HepG2 (cell line): Measurements from ENCODE around the gene AKT2. TPM values are rescaled to one million over a fixed set of nuclear protein-coding genes. Genes with fewer than 3 reads are reported as not detected.
A peak's percentile ranks its signal among the peaks of the same experiment; 100 is the strongest.

Experiments
- ATAC-seq: fragments of 200-7000 bp; cut with Tn5 transposase; 3 replicates; pipeline ENCODE4 v1.9.1; 2020; ENCODE audit warnings: mild to moderate bottlenecking, moderate library complexity
- BruUV-seq: library from RNA; stranded (reverse); fragments of 400-500 nt; replicated peaks from 2 replicates; lab custom pipeline; 2021; lab: Mats Ljungman, UMichigan
- CTCF ChIA-PET: fragments of 300-600 bp; formaldehyde crosslinking; extraction: SDS; loops from one replicate; lab custom pipeline; 2021; ENCODE audit warnings: low total read pairs, inconsistent platforms, low intra/inter-chr PET ratio; lab: Yijun Ruan, JAX
- POLR2A ChIA-PET: fragments of 350-600 bp; sonication (Branson Sonifier 250); formaldehyde crosslinking; loops from one replicate; lab custom pipeline; 2020; ENCODE audit warnings: antibody characterized with exemption, inconsistent platforms; lab: Yijun Ruan, JAX
- DNase-seq: peaks from one replicate; pipeline ENCODE4 v3.0.0-alpha.2; 2015; ENCODE audit warnings: low spot score
- FAIRE-seq: peaks from 3 replicates; lab custom pipeline; 2011; peaks lifted over from hg19 to GRCh38; lab: Jason Lieb, UNC
- H2AFZ ChIP-seq: one replicate; pipeline ENCODE4 v1.6.1; 2011; ENCODE audit warnings: low read length, inconsistent platforms
- H3K27ac ChIP-seq: fragments of 300-600 bp; 3 replicates; pipeline ENCODE4 v1.8.0; 2011; ENCODE audit warnings: mixed run types, mild to moderate bottlenecking, mixed read lengths, low read length, inconsistent platforms; ENCODE audit not compliant: insufficient read depth; ENCODE audit errors: extremely low read length
- H3K27me3 ChIP-seq, 2 experiments: fragments of 200-600 bp in 1 of 2; 2 replicates in 1 of 2; 3 replicates in 1 of 2; pipeline versions ENCODE4 v1.6.0 to v1.8.0; 2011; ENCODE audit warnings: low read length in 2 of 2, mild to moderate bottlenecking in 2 of 2, moderate library complexity in 2 of 2, inconsistent platforms in 1 of 2; ENCODE audit not compliant: insufficient read depth in 2 of 2, control insufficient read depth in 1 of 2
- H3K36me3 ChIP-seq, 2 experiments: fragments of 200-600 bp in 1 of 2; replicated peaks in 1 of 2; 2 replicates in 1 of 2; 3 replicates in 1 of 2; pipeline versions ENCODE4 v1.5.1 to v1.8.0; 2011; ENCODE audit warnings: low read length in 2 of 2, inconsistent platforms in 1 of 2; ENCODE audit not compliant: insufficient read depth in 2 of 2, control insufficient read depth in 1 of 2
- H3K4me1 ChIP-seq: 2 replicates; pipeline ENCODE4 v1.5.1; 2012; ENCODE audit warnings: low read length, inconsistent platforms; ENCODE audit not compliant: insufficient read depth
- H3K4me2 ChIP-seq: 2 replicates; pipeline ENCODE4 v1.6.0; 2011; ENCODE audit warnings: low read depth, low read length, inconsistent platforms
- H3K4me3 ChIP-seq, 3 experiments: fragments of 200-600 bp in 1 of 3; sonication (generic), shearing (Covaris generic) in 1 of 3; replicated peaks in 1 of 3; 2 replicates each; pipeline ENCODE4 v1.5.1; 2011 to 2016; ENCODE audit warnings: low read length in 3 of 3, inconsistent platforms in 2 of 3, low read depth in 2 of 3, mild to moderate bottlenecking in 2 of 3, control low read depth in 1 of 3, mixed read lengths in 1 of 3; ENCODE audit not compliant: insufficient read depth in 1 of 3
- H3K79me2 ChIP-seq: one replicate; pipeline ENCODE4 v1.6.1; 2011; ENCODE audit warnings: low read length, inconsistent platforms; ENCODE audit not compliant: insufficient read depth
- H3K9ac ChIP-seq: 2 replicates; pipeline ENCODE4 v1.6.0; 2011; ENCODE audit warnings: mild to moderate bottlenecking, low read depth, low read length, inconsistent platforms; ENCODE audit not compliant: insufficient read depth
- H3K9me3 ChIP-seq: 2 replicates; pipeline ENCODE4 v1.5.1; 2012; ENCODE audit warnings: mild to moderate bottlenecking, low read length
- H4K20me1 ChIP-seq: 2 replicates; pipeline ENCODE4 v1.6.0; 2011; ENCODE audit warnings: inconsistent platforms, mild to moderate bottlenecking, low read length, moderate library complexity; ENCODE audit not compliant: insufficient read depth
- AKAP8 ChIP-seq: sonication (generic); formaldehyde crosslinking; IDR thresholded peaks from 2 replicates; pipeline ENCODE4 v1.5.1; 2020; ENCODE audit warnings: mild to moderate bottlenecking, missing genetic modification reagents
- CC2D1A ChIP-seq: sonication (generic); formaldehyde crosslinking; IDR thresholded peaks from 2 replicates; pipeline ENCODE4 v1.8.1; 2023; ENCODE audit warnings: mild to moderate bottlenecking, missing genetic modification reagents
- HOXD1 ChIP-seq: sonication (generic); formaldehyde crosslinking; IDR thresholded peaks from 2 replicates; pipeline ENCODE4 v1.5.0; 2020; ENCODE audit warnings: missing genetic modification reagents
- MAFG ChIP-seq: sonication (generic); formaldehyde crosslinking; IDR thresholded peaks from 2 replicates; pipeline ENCODE4 v1.5.1; 2020; ENCODE audit warnings: mild to moderate bottlenecking, missing genetic modification reagents
- NR0B2 ChIP-seq: sonication (generic); formaldehyde crosslinking; IDR thresholded peaks from 2 replicates; pipeline ENCODE4 v1.4.0; 2020; ENCODE audit warnings: mild to moderate bottlenecking, missing genetic modification reagents
- TCF12 ChIP-seq, 2 experiments: fragments of 450-650 bp in 1 of 2; sonication (generic) in 1 of 2; formaldehyde crosslinking in 1 of 2; IDR thresholded peaks; 2 replicates each; pipeline versions ENCODE4 v1.6.1 to v1.8.0; 2017 to 2022; ENCODE audit warnings: antibody characterized with exemption in 1 of 2, mild to moderate bottlenecking in 1 of 2, missing genetic modification reagents in 1 of 2, moderate library complexity in 1 of 2
- ZC3H4 ChIP-seq: sonication (generic); formaldehyde crosslinking; IDR thresholded peaks from 2 replicates; pipeline ENCODE4 v1.4.0; 2020; ENCODE audit warnings: missing genetic modification reagents, borderline replicate concordance
- ZNF124 ChIP-seq: sonication (generic); formaldehyde crosslinking; IDR thresholded peaks from 2 replicates; pipeline ENCODE4 v1.4.0; 2020; ENCODE audit warnings: missing genetic modification reagents
- ZNF224 ChIP-seq: sonication (generic); formaldehyde crosslinking; IDR thresholded peaks from 2 replicates; pipeline ENCODE4 v1.5.0; 2020; ENCODE audit warnings: mild to moderate bottlenecking, missing genetic modification reagents
- ZNF235 ChIP-seq: sonication (generic); formaldehyde crosslinking; IDR thresholded peaks from 2 replicates; pipeline ENCODE4 v1.8.1; 2023; ENCODE audit warnings: mild to moderate bottlenecking, missing genetic modification reagents, borderline replicate concordance
- ZNF329 ChIP-seq: sonication (generic); formaldehyde crosslinking; IDR thresholded peaks from 2 replicates; pipeline ENCODE4 v1.9.0; 2021; ENCODE audit warnings: low read depth, mild to moderate bottlenecking, missing genetic modification reagents
- ZNF546 ChIP-seq: sonication (generic); formaldehyde crosslinking; conservative IDR thresholded peaks from 2 replicates; pipeline ENCODE4 v1.8.1; 2023; ENCODE audit warnings: mild to moderate bottlenecking, missing genetic modification reagents
- ZNF768 ChIP-seq: sonication (generic); formaldehyde crosslinking; IDR thresholded peaks from 2 replicates; pipeline ENCODE4 v1.4.0; 2020; ENCODE audit warnings: missing genetic modification reagents
- WGBS: methylation state at CpG from one replicate; pipeline ENCODE4 v1.1.6; 2017; ENCODE audit warnings: low lambda C conversion rate; 5-methylcytosine and 5-hydroxymethylcytosine counted together
- in situ Hi-C: cut with HindIII; loops from 2 replicates; pipeline ENCODE4 v1.10.0; 2017; ENCODE audit warnings: low pct_unique_long_range_greater_than_20kb; ENCODE audit not compliant: extremely low pct_ligation_motif_present
- intact Hi-C: fragments of 100-400 bp; cut with micrococcal nuclease; formaldehyde crosslinking; loops from one replicate; pipeline ENCODE4 v1.10.0; 2022; ENCODE audit not compliant: unreplicated experiment
- polyA plus RNA-seq, 8 experiments: library from polyadenylated mRNA; depleted of rRNA in 3 of 8; stranded (reverse) in 7 of 8; unstranded in 1 of 8; fragments of >200 nt; fragmentation: Illumina TruSeq in 4 of 8; extraction: Trizol in 4 of 8; gene quantifications; 2 replicates each; pipeline versions ENCODE4 v1.2.1 to v1.2.3, GENCODE V29; 2011 to 2016; ENCODE audit warnings: low read depth in 4 of 8, missing spikeins in 1 of 8, mixed read lengths in 1 of 8; ENCODE audit not compliant: insufficient read depth in 1 of 8
- total RNA-seq, 5 experiments: library from RNA; depleted of rRNA; stranded (reverse); fragments of >200 nt; fragmentation: Illumina TruSeq; extraction: Trizol; gene quantifications; 2 replicates each; pipeline ENCODE4 v1.2.3, GENCODE V29; 2016; ENCODE audit warnings: low read depth in 1 of 5
- TF ChIP-seq, protein P1 (sequence below): sonication (generic); formaldehyde crosslinking; IDR thresholded peaks from 2 replicates; pipeline ENCODE4 v1.4.0; 2020; ENCODE audit warnings: missing genetic modification reagents, mild to moderate bottlenecking, borderline replicate concordance
- TF ChIP-seq, protein P2 (sequence below): sonication (generic); formaldehyde crosslinking; IDR thresholded peaks from 2 replicates; pipeline ENCODE4 v1.5.1; 2020; ENCODE audit warnings: mild to moderate bottlenecking, missing genetic modification reagents, moderate library complexity

AKT2 gene
- total and polyA plus RNA-seq, 2 of the 13 experiments (the other 11 are each of a cell fraction or from before 2014, with no cell fraction given): 82.1 to 173 TPM

GRCh38 chr19:40231544-40232424, 53.4 kb downstream of the AKT2 start:
- DNase-seq (peak; percentile 82), ATAC-seq (peak; percentile 86), FAIRE-seq (peak; percentile 95)
- ChIA-PET CTCF (no interaction called here), POLR2A (interaction anchor here (0.9 to 2.7 kb wide), 7 partner anchors 9 to 201 kb away, joined by 3 to 25 read pairs (median 5); partner anchors contain the start of genes MAP3K10 and SERTAD1)
- TSS peak; percentile 82 for BruUV-seq
- no peaks in the 10 kb centered on the region for H3K9me3 ChIP-seq
- H4K20me1 ChIP-seq: no peaks in the 10 kb centered on the region
- intact Hi-C loops: no loop called here
- H3K4me3 ChIP-seq: peak overlapping the region; percentile 27 to 69 (median 55); a peak in 5 of 6 replicates
- H2AFZ ChIP-seq: no peak overlapping the region
- H3K36me3 ChIP-seq: peaks cover 17% of the 10 kb centered on the region in 2 experiments; a peak in 4 of 5 replicates
- H3K4me1 ChIP-seq: peaks cover 63% of the 10 kb centered on the region
- no peaks in the 10 kb centered on the region for H3K27me3 ChIP-seq
- H3K9ac ChIP-seq: peak overlapping the region; percentile 71
- peak overlapping the region; percentile 83 for H3K27ac ChIP-seq
- H3K4me2 ChIP-seq: peak overlapping the region; percentile 91
- H3K79me2 ChIP-seq: no peaks in the 10 kb centered on the region
- in situ Hi-C loops: no loop called here
- 12% methylated on average over 9 of the region's 16 CpGs for WGBS
- TF ChIP-seq HOXD1 (CRISPR knock-in tag): no peak
- TF ChIP-seq, protein P1, sequence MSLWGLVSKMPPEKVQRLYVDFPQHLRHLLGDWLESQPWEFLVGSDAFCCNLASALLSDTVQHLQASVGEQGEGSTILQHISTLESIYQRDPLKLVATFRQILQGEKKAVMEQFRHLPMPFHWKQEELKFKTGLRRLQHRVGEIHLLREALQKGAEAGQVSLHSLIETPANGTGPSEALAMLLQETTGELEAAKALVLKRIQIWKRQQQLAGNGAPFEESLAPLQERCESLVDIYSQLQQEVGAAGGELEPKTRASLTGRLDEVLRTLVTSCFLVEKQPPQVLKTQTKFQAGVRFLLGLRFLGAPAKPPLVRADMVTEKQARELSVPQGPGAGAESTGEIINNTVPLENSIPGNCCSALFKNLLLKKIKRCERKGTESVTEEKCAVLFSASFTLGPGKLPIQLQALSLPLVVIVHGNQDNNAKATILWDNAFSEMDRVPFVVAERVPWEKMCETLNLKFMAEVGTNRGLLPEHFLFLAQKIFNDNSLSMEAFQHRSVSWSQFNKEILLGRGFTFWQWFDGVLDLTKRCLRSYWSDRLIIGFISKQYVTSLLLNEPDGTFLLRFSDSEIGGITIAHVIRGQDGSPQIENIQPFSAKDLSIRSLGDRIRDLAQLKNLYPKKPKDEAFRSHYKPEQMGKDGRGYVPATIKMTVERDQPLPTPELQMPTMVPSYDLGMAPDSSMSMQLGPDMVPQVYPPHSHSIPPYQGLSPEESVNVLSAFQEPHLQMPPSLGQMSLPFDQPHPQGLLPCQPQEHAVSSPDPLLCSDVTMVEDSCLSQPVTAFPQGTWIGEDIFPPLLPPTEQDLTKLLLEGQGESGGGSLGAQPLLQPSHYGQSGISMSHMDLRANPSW: peak; percentile 20; the same call in 1 of the 2 replicates
- TF ChIP-seq ZNF329 (CRISPR knock-in tag): no peak; the same call in 1 of the 2 replicates
- peak; percentile 72; the same call in 1 of the 2 replicates for TF ChIP-seq ZNF224
- 0 out of 2 replicates have a peak, but pooled peaks have one; percentile 57 for TF ChIP-seq NR0B2 (CRISPR knock-in tag)
- TF ChIP-seq ZNF235: no peak
- TF ChIP-seq CC2D1A (CRISPR knock-in tag): no peak
- TF ChIP-seq ZC3H4 (CRISPR knock-in tag): no peak
- no peak for TF ChIP-seq TCF12 (IDR thresholded peaks at IDR 0.05)
- 0 out of 2 replicates have a peak, but pooled peaks have one; percentile 24 for TF ChIP-seq TCF12 (CRISPR knock-in tag; IDR thresholded peaks at IDR 0.05)
- TF ChIP-seq AKAP8 (CRISPR knock-in tag): peak; percentile 98
- peak; percentile 59; the same call in 1 of the 2 replicates for TF ChIP-seq ZNF124
- peak; percentile 75 for TF ChIP-seq ZNF768 (CRISPR knock-in tag)
- TF ChIP-seq, protein P2, sequence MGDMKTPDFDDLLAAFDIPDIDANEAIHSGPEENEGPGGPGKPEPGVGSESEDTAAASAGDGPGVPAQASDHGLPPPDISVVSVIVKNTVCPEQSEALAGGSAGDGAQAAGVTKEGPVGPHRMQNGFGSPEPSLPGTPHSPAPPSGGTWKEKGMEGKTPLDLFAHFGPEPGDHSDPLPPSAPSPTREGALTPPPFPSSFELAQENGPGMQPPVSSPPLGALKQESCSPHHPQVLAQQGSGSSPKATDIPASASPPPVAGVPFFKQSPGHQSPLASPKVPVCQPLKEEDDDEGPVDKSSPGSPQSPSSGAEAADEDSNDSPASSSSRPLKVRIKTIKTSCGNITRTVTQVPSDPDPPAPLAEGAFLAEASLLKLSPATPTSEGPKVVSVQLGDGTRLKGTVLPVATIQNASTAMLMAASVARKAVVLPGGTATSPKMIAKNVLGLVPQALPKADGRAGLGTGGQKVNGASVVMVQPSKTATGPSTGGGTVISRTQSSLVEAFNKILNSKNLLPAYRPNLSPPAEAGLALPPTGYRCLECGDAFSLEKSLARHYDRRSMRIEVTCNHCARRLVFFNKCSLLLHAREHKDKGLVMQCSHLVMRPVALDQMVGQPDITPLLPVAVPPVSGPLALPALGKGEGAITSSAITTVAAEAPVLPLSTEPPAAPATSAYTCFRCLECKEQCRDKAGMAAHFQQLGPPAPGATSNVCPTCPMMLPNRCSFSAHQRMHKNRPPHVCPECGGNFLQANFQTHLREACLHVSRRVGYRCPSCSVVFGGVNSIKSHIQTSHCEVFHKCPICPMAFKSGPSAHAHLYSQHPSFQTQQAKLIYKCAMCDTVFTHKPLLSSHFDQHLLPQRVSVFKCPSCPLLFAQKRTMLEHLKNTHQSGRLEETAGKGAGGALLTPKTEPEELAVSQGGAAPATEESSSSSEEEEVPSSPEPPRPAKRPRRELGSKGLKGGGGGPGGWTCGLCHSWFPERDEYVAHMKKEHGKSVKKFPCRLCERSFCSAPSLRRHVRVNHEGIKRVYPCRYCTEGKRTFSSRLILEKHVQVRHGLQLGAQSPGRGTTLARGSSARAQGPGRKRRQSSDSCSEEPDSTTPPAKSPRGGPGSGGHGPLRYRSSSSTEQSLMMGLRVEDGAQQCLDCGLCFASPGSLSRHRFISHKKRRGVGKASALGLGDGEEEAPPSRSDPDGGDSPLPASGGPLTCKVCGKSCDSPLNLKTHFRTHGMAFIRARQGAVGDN (CRISPR knock-in tag): peak; percentile 97
- TF ChIP-seq MAFG (CRISPR knock-in tag): no peak
- peak; percentile 44; the same call in 1 of the 2 replicates for TF ChIP-seq ZNF546 (CRISPR knock-in tag)
